WERI-Rb-1 (cell line): Measurements from ENCODE around the gene ZIC4.

Source experiments
- DNase-seq: peaks from one replicate; pipeline ENCODE4 v3.0.0-alpha.2; 2020
- H3K27ac ChIP-seq: fragments of 250-450 bp; sonication (Bioruptor Pico); 2 replicates; pipeline ENCODE4 v1.5.1; 2020; ENCODE audit warnings: mild to moderate bottlenecking, moderate library complexity
- H3K27me3 ChIP-seq: fragments of 250-450 bp; sonication (Bioruptor Pico); 2 replicates; pipeline ENCODE4 v1.5.1; 2021; ENCODE audit warnings: mild to moderate bottlenecking, low read depth, moderate library complexity; ENCODE audit not compliant: insufficient read depth, severe bottlenecking
- H3K36me3 ChIP-seq: fragments of 250-450 bp; sonication (Bioruptor Pico); 2 replicates; pipeline ENCODE4 v1.5.1; 2020; ENCODE audit warnings: mild to moderate bottlenecking, moderate library complexity
- H3K4me3 ChIP-seq: 2 replicates; pipeline ENCODE4 v1.5.1; 2011; ENCODE audit warnings: low read depth, mild to moderate bottlenecking, control low read depth, low read length
- H3K9me3 ChIP-seq: fragments of 250-450 bp; sonication (Bioruptor Pico); 2 replicates; pipeline ENCODE4 v1.5.1; 2021; ENCODE audit warnings: mild to moderate bottlenecking, moderate library complexity; ENCODE audit not compliant: severe bottlenecking
- CTCF ChIP-seq: IDR thresholded peaks from 2 replicates; pipeline ENCODE4 v1.5.1; 2011; ENCODE audit warnings: low read depth, mild to moderate bottlenecking, control low read depth, inconsistent platforms, low read length

Gene ZIC4

DNA sequence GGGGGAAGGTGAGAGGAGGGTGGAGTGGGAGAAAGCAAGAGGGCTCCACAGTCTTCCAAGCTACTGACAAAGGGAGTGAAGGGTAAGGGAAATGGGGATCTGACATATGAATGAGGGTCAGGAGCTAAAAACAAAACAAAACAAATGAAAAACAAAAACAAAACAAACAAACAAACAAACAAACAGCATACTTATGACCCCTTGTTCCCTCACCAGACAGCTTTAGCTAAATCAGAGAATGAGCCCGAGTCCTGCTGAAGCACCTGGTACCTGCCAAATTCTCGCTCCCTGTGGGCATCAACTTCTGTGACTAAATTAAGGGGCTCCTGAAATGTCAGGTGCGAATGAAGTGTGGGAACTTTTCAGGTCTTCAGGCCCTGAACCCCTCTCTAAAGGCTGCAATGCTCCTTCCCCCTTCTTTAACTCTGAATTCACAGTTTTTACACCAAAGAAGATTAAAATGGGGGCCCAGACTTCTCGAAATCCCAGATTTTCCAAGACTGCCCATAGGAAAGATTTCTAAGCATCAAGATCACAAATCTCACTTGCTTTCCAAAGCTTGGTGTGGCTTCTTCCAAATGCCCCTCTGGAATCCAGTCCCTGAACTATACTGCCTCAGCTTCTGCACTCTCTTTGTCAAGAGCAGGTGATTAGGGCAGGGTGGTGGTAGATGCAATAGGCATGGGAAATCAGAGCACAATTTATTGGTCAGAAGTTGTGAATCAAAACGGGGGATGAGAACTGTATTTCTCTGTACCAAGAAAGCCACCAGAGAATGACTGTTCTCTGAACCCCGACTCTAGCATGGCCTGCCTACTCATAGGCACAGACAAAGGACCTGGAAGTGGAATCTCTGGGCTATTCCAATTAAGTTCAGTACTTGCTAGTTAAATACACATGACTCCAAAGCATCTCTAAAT is 40.9 kb downstream of the ZIC4 start:
- peaks cover 11% of the 10 kb centered on the region for H3K27me3 ChIP-seq
- no peaks in the 10 kb centered on the region for H3K36me3 ChIP-seq
- no peak overlapping the region for H3K4me3 ChIP-seq
- H3K27ac ChIP-seq, result no peak overlapping the region
- no peaks in the 10 kb centered on the region for H3K9me3 ChIP-seq
- TF ChIP-seq CTCF, result no peak
- DNase-seq, result no peak

DNA sequence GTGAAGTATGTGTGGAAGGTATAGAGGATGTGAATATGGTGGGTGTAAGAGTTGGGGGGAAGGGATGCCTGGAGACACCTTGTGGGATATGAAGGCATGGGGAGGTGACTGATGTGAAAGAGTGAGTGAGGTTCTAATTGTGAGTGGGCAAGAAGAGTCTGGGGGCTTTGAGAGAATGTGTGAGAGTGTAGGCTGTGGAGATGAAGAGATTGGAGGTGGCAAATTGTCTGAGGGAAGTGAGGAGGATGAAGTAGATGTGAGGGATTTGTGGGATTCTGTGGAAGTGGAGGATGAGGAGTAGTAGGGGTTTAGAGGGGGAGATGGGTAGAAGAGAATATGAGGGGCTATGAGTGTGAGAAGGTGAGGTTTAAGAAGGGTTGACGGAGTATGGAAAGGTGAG is 41.6 kb downstream of the ZIC4 start:
- Histone ChIP-seq H3K27me3 (peaks cover 8% of the 10 kb centered on the region), H3K9me3 (no peaks in the 10 kb centered on the region)
- no peak for DNase-seq

GRCh38 chr3:147361454-147362420 is 44.6 kb downstream of the ZIC4 start:
- TF ChIP-seq CTCF, result peak; percentile 58
- Histone ChIP-seq H3K4me3 (no peak overlapping the region), H3K27me3 (no peaks in the 10 kb centered on the region), H3K36me3 (no peaks in the 10 kb centered on the region), H3K27ac (no peak overlapping the region), H3K9me3 (no peaks in the 10 kb centered on the region)
- DNase-seq, result peak; percentile 66

More for the DNA sequence above, 41.6 kb downstream of the ZIC4 start:
- TF ChIP-seq CTCF, result no peak
- no peak overlapping the region for H3K27ac ChIP-seq
- H3K4me3 ChIP-seq, result no peak overlapping the region
- H3K36me3 ChIP-seq, result no peaks in the 10 kb centered on the region

DNA sequence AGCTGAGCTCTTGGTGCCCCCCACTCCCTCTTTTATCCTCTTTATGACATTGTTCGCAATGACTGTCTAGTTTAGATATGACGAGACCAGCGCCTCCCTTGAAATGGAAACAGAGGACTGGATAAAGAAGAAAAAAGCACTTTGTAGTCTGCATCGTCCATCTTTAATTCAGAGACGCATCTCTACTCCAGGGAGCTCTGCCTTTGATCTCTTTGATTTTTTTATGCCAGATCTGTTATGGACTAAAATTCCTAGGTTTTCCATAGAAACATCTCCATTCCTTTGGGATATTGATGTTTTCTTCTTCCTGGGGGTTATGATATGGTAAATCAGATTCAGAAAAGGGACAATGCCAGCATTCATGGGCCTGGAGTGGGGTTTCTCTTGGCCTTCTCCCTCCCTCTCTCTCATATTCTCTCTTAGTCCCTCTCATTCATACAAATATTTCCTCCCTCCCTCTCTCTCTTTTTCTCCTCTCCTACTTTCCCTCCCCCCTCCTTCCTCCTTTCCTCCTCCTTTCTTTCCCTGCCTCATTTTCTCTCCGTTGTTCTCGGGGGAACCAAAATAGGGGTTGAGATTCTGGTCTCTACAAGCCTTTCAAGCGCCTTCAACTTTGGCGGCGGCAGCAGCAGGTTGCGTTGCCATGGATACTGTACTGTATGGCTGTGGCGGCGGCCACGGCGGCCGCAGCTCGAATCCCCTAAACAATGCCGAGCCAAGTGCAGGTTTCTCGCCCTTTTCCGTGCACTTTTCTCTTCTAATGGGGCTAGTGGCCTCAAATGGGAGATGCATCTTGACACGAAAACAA is 45.5 kb downstream of the ZIC4 start:
- Histone ChIP-seq H3K36me3 (no peaks in the 10 kb centered on the region), H3K4me3 (no peak overlapping the region), H3K27ac (no peak overlapping the region), H3K27me3 (no peaks in the 10 kb centered on the region), H3K9me3 (no peaks in the 10 kb centered on the region)
- no peak for DNase-seq
- no peak for TF ChIP-seq CTCF

- H3K36me3 ChIP-seq, result no peaks in the 10 kb centered on the region
- H3K27me3 ChIP-seq, result no peaks in the 10 kb centered on the region
- DNase-seq, result no peak
- no peak for TF ChIP-seq CTCF
- H3K4me3 ChIP-seq, result no peak overlapping the region
- H3K9me3 ChIP-seq, result no peaks in the 10 kb centered on the region
- H3K27ac ChIP-seq, result no peak overlapping the region
Measured at GRCh38 chr3:147360051-147360439, 46.3 kb downstream of the ZIC4 start.
